Pancreas (tissue), 10 donors: ENCODE data around the gene SLC49A3. TPM values are rescaled to one million over a fixed set of nuclear protein-coding genes. Genes with fewer than 3 reads are reported as not detected.

Experiments
- ATAC-seq, 4 donors: fragments of 200-7000 bp; cut with Tn5 transposase; one replicate each; pipeline versions ENCODE4 v1.8.0 to v1.9.1; 2020; ENCODE audit warnings: mild to moderate bottlenecking in 4 of 4, moderate library complexity in 4 of 4
- DNase-seq, 6 donors: peaks; one replicate each; pipeline ENCODE4 v3.0.0-alpha.2; 2020
- FAIRE-seq: peaks from 2 replicates; lab custom pipeline; 2012; peaks lifted over from hg19 to GRCh38; lab: Jason Lieb, UNC
- H3K27ac ChIP-seq, 4 donors: fragments of 200-600 bp; sonication (generic); 1 replicate in 3 of 4; 2 replicates in 1 of 4; pipeline versions ENCODE4 v1.5.0 to v1.8.0; 2020
- H3K27me3 ChIP-seq, 4 donors: fragments of 200-600 bp; one replicate each; pipeline ENCODE4 v1.8.0; 2021
- H3K36me3 ChIP-seq, 3 donors: fragments of 200-600 bp; sonication (generic) in 1 of 3; one replicate each; pipeline versions ENCODE4 v1.5.0 to v1.8.0; 2020 to 2021
- H3K4me1 ChIP-seq, 3 donors: fragments of 200-600 bp; one replicate each; pipeline ENCODE4 v1.8.0; 2021
- H3K4me3 ChIP-seq, 4 donors: fragments of 200-600 bp; sonication (generic) in 2 of 4; one replicate each; pipeline versions ENCODE4 v1.5.0 to v1.8.0; 2020 to 2021
- H3K9me3 ChIP-seq, 4 donors: fragments of 200-600 bp; one replicate each; pipeline ENCODE4 v1.8.0; 2021
- CTCF ChIP-seq, 4 donors: fragments of 200-600 bp; sonication (generic) in 3 of 4; IDR thresholded peaks; one replicate each; pipeline versions ENCODE4 v1.5.0 to v1.8.0; 2021; ENCODE audit warnings: antibody characterized with exemption in 4 of 4
- WGBS, 2 donors: extraction: QIAGEN DNeasy Blood & Tissue Kit; methylation state at CpG; one replicate each; pipeline ENCODE4 v1.1.7; 2013; 5-methylcytosine and 5-hydroxymethylcytosine counted together
- intact Hi-C, 3 donors: fragments of 100-400 bp; cut with DNase I; formaldehyde crosslinking; loops; one replicate each; pipeline versions ENCODE4 v1.11.1 to v1.14.2; 2022
- polyA plus RNA-seq, 2 donors: library from polyadenylated mRNA; stranded (reverse); fragments of 200-250 nt; gene quantifications; one replicate each; pipeline ENCODE4 v1.2.3, GENCODE V29; 2013
- total RNA-seq, 6 donors: library from RNA; stranded (reverse); fragmentation: NEBNext Ultra II Directional in 4 of 6; extraction: Animal tissue kit (Norgen Biotek cat#: 25700) in 4 of 6; gene quantifications; one replicate each; pipeline versions ENCODE4 v1.2.1 to v1.2.4, GENCODE V29; 2021 to 2023
- donor health status: healthy with polysubstance abuse.
- donor health status: DM: no; HTN: no; CAD: no; lungs with moderate emphysema.
- donor health status: DM: no; HTN: no; CAD: no.
- donor health status: control.
- donor health status: control.
- donor health status: Bipolar disorder and iron deficiency.
- donor health status: DM: yes; HTN: yes; CAD: no.
- donor health status: DM: no; HTN: no; CAD: no.
- donor health status: DM: no; HTN: no; CAD: no.
- donor health status: DM: yes; HTN: yes; CAD: no.

The SLC49A3 gene
- total and polyA plus RNA-seq, 8 donors = 3.3 to 20.8 (median 6.1) TPM

GRCh38 chr4:657834-658667 is 30.9 kb downstream of the SLC49A3 start:
- Histone ChIP-seq H3K27ac (no peak overlapping the region), H3K4me3 (no peak overlapping the region), H3K4me1 (no peaks in the 10 kb centered on the region), H3K36me3 (no peaks in the 10 kb centered on the region), H3K27me3 (no peaks in the 10 kb centered on the region), H3K9me3 (no peaks in the 10 kb centered on the region)
- 60 to 72% methylated on average over 25 to 27 of the region's 27 CpGs for WGBS, 2 donors
- intact Hi-C loops = no loop called here
- FAIRE-seq (no peak), ATAC-seq (no peak), DNase-seq (peak in 4 of 6 donors; percentile 2 to 80 (median 40))
- TF ChIP-seq CTCF (IDR thresholded peaks at IDR 0.05) = no peak

GRCh38 chr4:657338-657833 is 31.6 kb downstream of the SLC49A3 start:
- Histone ChIP-seq H3K27me3 (no peaks in the 10 kb centered on the region), H3K9me3 (no peaks in the 10 kb centered on the region), H3K4me1 (no peaks in the 10 kb centered on the region), H3K4me3 (no peak overlapping the region), H3K36me3 (no peaks in the 10 kb centered on the region), H3K27ac (no peak overlapping the region)
- FAIRE-seq = no peak
- DNase-seq = peak in 3 of 6 donors; percentile 1 to 72 (median 27)
- no peak for TF ChIP-seq CTCF (IDR thresholded peaks at IDR 0.05)
- 64 to 69% methylated on average over 20 to 23 of the region's 23 CpGs for WGBS, 2 donors
- intact Hi-C loops = no loop called here
- no peak for ATAC-seq

GRCh38 chr4:656436-657337 is 32.3 kb downstream of the SLC49A3 start:
- H3K36me3 ChIP-seq = no peaks in the 10 kb centered on the region
- no peaks in the 10 kb centered on the region for H3K4me1 ChIP-seq
- H3K9me3 ChIP-seq = no peaks in the 10 kb centered on the region
- FAIRE-seq (no peak), DNase-seq (peak in 1 of 6 donors; percentile 67), ATAC-seq (peak in 1 of 4 donors; percentile 14)
- intact Hi-C loops = no loop called here
- no peak overlapping the region for H3K4me3 ChIP-seq
- H3K27ac ChIP-seq = no peak overlapping the region
- TF ChIP-seq CTCF (IDR thresholded peaks at IDR 0.05) = no peak
- H3K27me3 ChIP-seq = no peaks in the 10 kb centered on the region
- 64 to 73% methylated on average over 58 of the region's 58 CpGs for WGBS, 2 donors

GRCh38 chr4:655464-656151 is 33.3 kb downstream of the SLC49A3 start:
- intact Hi-C loops = no loop called here
- FAIRE-seq (no peak), DNase-seq (peak in 1 of 6 donors; percentile 60), ATAC-seq (no peak)
- no peak overlapping the region for H3K27ac ChIP-seq
- H3K4me3 ChIP-seq = no peak overlapping the region
- H3K36me3 ChIP-seq = no peaks in the 10 kb centered on the region
- 52 to 63% methylated on average over 24 to 26 of the region's 26 CpGs for WGBS, 2 donors
- H3K4me1 ChIP-seq = no peaks in the 10 kb centered on the region
- no peaks in the 10 kb centered on the region for H3K9me3 ChIP-seq
- no peak for TF ChIP-seq CTCF (IDR thresholded peaks at IDR 0.05)
- H3K27me3 ChIP-seq = no peaks in the 10 kb centered on the region
